ENCODE results near the gene SLC7A5.

The SLC7A5 gene

GRCh38 chr16:87850009-87851006 is 19.0 kb downstream of the SLC7A5 start:
- H3K27ac ChIP-seq (ENCODE audit: low read length): no peak overlapping the region
- H3K27me3 ChIP-seq (ENCODE audit: control insufficient read depth in 1 of 2, insufficient read depth in 2 of 2, low read length in 2 of 2): no peaks in the 10 kb centered on the region
- no peaks in the 10 kb centered on the region for H3K9me3 ChIP-seq (ENCODE audit: control insufficient read depth in 2 of 2, low read length in 2 of 2)
- peaks cover 56% of the 10 kb centered on the region for H3K4me1 ChIP-seq (ENCODE audit: control insufficient read depth, insufficient read depth, low read length)
- peaks cover 3 to 21% of the 10 kb centered on the region in 2 donors for H3K36me3 ChIP-seq (ENCODE audit: control insufficient read depth in 2 of 2, insufficient read depth in 2 of 2, low read length in 2 of 2)
- no peak overlapping the region for H3K4me3 ChIP-seq (ENCODE audit: low read length in 2 of 2)
- no peak overlapping the region for H3K9ac ChIP-seq (ENCODE audit: low read length in 2 of 2)

- H3K4me1 ChIP-seq (ENCODE audit: control insufficient read depth, insufficient read depth, low read length): peaks cover 48% of the 10 kb centered on the region
- H3K36me3 ChIP-seq (ENCODE audit: control insufficient read depth in 2 of 2, insufficient read depth in 2 of 2, low read length in 2 of 2): peaks cover 5 to 21% of the 10 kb centered on the region in 2 donors
- H3K9me3 ChIP-seq (ENCODE audit: control insufficient read depth in 2 of 2, low read length in 2 of 2): no peaks in the 10 kb centered on the region
- H3K4me3 ChIP-seq (ENCODE audit: low read length in 2 of 2): no peak overlapping the region
- H3K27ac ChIP-seq (ENCODE audit: low read length): no peak overlapping the region
- H3K9ac ChIP-seq (ENCODE audit: low read length in 2 of 2): no peak overlapping the region
- no peaks in the 10 kb centered on the region for H3K27me3 ChIP-seq (ENCODE audit: control insufficient read depth in 1 of 2, insufficient read depth in 2 of 2, low read length in 2 of 2)
Measured at GRCh38 chr16:87849419-87850008, 19.8 kb downstream of the SLC7A5 start.

GRCh38 chr16:87848676-87849345 is 20.5 kb downstream of the SLC7A5 start:
- H3K27ac ChIP-seq (ENCODE audit: low read length): no peak overlapping the region
- peaks cover 6 to 21% of the 10 kb centered on the region in 2 donors for H3K36me3 ChIP-seq (ENCODE audit: control insufficient read depth in 2 of 2, insufficient read depth in 2 of 2, low read length in 2 of 2)
- no peak overlapping the region for H3K9ac ChIP-seq (ENCODE audit: low read length in 2 of 2)
- no peaks in the 10 kb centered on the region for H3K27me3 ChIP-seq (ENCODE audit: control insufficient read depth in 1 of 2, insufficient read depth in 2 of 2, low read length in 2 of 2)
- no peaks in the 10 kb centered on the region for H3K9me3 ChIP-seq (ENCODE audit: control insufficient read depth in 2 of 2, low read length in 2 of 2)
- peaks cover 42% of the 10 kb centered on the region for H3K4me1 ChIP-seq (ENCODE audit: control insufficient read depth, insufficient read depth, low read length)
- no peak overlapping the region for H3K4me3 ChIP-seq (ENCODE audit: low read length in 2 of 2)

DNA sequence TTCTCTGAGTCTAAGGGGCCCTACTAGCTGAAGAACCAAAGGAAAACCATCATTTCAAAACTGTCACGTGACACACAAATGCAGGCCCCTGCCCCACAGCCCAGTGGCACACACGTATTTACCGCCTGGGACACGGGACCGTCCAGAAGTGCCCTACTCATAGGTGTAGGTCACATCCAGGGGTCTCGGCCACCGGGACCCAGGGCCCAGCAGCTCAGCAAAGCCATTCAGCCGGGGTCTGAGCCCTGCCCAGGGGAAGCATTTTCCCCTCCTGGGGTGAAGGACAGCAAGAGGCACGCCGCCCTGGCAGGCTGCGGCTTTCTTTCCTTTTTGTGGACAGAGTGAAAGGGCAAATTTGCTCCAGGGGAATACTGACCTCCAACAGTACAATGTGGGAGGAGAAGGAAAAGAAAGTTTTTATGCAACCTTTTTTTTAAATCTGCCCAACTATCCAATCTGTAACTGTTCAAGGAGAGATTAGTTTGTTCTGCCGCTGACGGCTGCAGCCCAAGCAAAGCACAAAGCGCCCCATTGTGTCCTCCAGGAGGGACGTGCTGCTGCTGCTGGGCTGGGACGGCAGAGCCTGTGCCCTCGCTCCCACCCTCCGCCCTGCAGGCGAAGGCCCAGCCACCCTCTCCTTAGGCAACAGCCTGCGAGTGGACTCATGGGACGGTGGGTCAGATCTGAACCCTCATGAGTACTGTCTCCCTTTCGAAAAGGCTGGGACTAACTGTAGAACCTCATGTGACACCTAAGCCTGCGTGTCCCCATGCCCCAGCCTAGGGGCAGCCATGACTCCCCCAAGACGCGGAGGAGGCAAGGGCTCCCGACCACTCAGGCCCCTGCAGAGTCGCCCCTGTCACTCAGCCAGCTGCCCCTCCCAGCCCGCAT is 21.3 kb downstream of the SLC7A5 start:
- Histone ChIP-seq H3K27me3 (ENCODE audit: control insufficient read depth in 1 of 2, insufficient read depth in 2 of 2, low read length in 2 of 2) (no peaks in the 10 kb centered on the region), H3K27ac (ENCODE audit: low read length) (no peak overlapping the region), H3K4me3 (ENCODE audit: low read length in 2 of 2) (no peak overlapping the region), H3K9me3 (ENCODE audit: control insufficient read depth in 2 of 2, low read length in 2 of 2) (no peaks in the 10 kb centered on the region), H3K9ac (ENCODE audit: low read length in 2 of 2) (no peak overlapping the region), H3K4me1 (ENCODE audit: control insufficient read depth, insufficient read depth, low read length) (peaks cover 37% of the 10 kb centered on the region), H3K36me3 (ENCODE audit: control insufficient read depth in 2 of 2, insufficient read depth in 2 of 2, low read length in 2 of 2) (peaks cover 6 to 21% of the 10 kb centered on the region in 2 donors)

DNA sequence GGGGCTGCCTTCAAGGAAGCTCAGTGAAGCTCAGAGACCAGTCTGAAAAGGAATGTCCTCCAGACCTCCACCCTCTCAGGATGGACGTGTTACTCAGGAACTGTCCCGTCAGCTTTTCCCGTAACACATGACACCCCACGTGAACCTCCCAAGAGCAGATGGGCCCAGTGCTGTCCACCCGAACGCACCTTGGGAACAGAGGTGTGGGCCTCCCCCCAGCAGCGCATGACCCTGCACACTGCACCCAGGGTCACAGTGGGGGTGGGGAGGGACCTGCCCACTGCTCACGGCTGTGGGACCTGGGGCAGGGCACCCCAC is 21.9 kb downstream of the SLC7A5 start:
- H3K9me3 ChIP-seq (ENCODE audit: control insufficient read depth in 2 of 2, low read length in 2 of 2): no peaks in the 10 kb centered on the region
- no peak overlapping the region for H3K27ac ChIP-seq (ENCODE audit: low read length)
- H3K36me3 ChIP-seq (ENCODE audit: control insufficient read depth in 2 of 2, insufficient read depth in 2 of 2, low read length in 2 of 2): peaks cover 6 to 21% of the 10 kb centered on the region in 2 donors
- H3K27me3 ChIP-seq (ENCODE audit: control insufficient read depth in 1 of 2, insufficient read depth in 2 of 2, low read length in 2 of 2): no peaks in the 10 kb centered on the region
- no peak overlapping the region for H3K4me3 ChIP-seq (ENCODE audit: low read length in 2 of 2)
- peaks cover 31% of the 10 kb centered on the region for H3K4me1 ChIP-seq (ENCODE audit: control insufficient read depth, insufficient read depth, low read length)
- H3K9ac ChIP-seq (ENCODE audit: low read length in 2 of 2): no peak overlapping the region

DNA sequence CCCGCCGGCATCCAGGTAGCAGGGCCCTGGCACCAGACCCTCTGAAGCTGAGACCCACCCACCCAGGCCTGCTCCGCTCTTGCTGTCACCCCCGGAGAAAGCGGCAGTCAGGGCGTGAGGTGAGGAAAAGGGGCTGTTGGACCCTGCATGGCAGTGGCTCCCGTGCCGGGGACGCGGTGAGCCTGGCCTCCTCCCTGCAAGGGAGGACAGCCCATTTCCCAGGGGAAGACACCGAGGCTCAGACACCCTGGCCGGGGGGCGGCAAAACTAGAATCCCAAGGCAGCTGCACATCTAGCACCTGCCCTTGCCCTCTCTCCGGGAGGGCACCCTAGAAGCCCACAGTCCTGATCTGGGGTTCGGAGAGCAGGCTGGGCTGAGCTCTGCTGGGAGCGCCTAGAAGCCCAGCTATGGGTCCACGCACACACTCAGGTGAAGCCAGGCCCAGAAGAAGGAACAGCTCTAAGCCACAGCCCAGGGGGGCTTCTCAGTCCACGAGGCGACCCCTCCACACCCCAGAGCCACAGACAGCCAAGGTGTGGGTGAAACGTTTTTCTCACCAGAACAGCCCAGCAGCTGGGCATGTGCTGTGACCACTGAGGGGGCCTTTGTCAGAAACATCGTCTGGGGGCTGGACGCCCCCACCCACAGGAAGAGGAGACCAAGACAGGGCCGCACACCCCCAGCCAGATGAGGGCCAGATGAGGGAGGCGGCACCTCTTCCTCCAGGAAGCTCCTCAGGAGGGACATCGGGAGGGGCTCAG is 22.4 kb downstream of the SLC7A5 start:
- peaks cover 6 to 24% of the 10 kb centered on the region in 2 donors for H3K36me3 ChIP-seq (ENCODE audit: control insufficient read depth in 2 of 2, insufficient read depth in 2 of 2, low read length in 2 of 2)
- H3K9me3 ChIP-seq (ENCODE audit: control insufficient read depth in 2 of 2, low read length in 2 of 2): no peaks in the 10 kb centered on the region
- no peak overlapping the region for H3K27ac ChIP-seq (ENCODE audit: low read length)
- no peak overlapping the region for H3K9ac ChIP-seq (ENCODE audit: low read length in 2 of 2)
- H3K4me3 ChIP-seq (ENCODE audit: low read length in 2 of 2): no peak overlapping the region
- H3K27me3 ChIP-seq (ENCODE audit: control insufficient read depth in 1 of 2, insufficient read depth in 2 of 2, low read length in 2 of 2): no peaks in the 10 kb centered on the region
- peaks cover 26% of the 10 kb centered on the region for H3K4me1 ChIP-seq (ENCODE audit: control insufficient read depth, insufficient read depth, low read length)

GRCh38 chr16:87845807-87846619 is 23.3 kb downstream of the SLC7A5 start:
- H3K27me3 ChIP-seq (ENCODE audit: control insufficient read depth in 1 of 2, insufficient read depth in 2 of 2, low read length in 2 of 2): no peaks in the 10 kb centered on the region
- no peak overlapping the region for H3K9ac ChIP-seq (ENCODE audit: low read length in 2 of 2)
- peaks cover 26% of the 10 kb centered on the region for H3K4me1 ChIP-seq (ENCODE audit: control insufficient read depth, insufficient read depth, low read length)
- no peak overlapping the region for H3K4me3 ChIP-seq (ENCODE audit: low read length in 2 of 2)
- H3K9me3 ChIP-seq (ENCODE audit: control insufficient read depth in 2 of 2, low read length in 2 of 2): no peaks in the 10 kb centered on the region
- H3K27ac ChIP-seq (ENCODE audit: low read length): no peak overlapping the region
- H3K36me3 ChIP-seq (ENCODE audit: control insufficient read depth in 2 of 2, insufficient read depth in 2 of 2, low read length in 2 of 2): peaks cover 4 to 24% of the 10 kb centered on the region in 2 donors

- peaks cover 2 to 18% of the 10 kb centered on the region in 2 donors for H3K36me3 ChIP-seq (ENCODE audit: control insufficient read depth in 2 of 2, insufficient read depth in 2 of 2, low read length in 2 of 2)
- no peaks in the 10 kb centered on the region for H3K27me3 ChIP-seq (ENCODE audit: control insufficient read depth in 1 of 2, insufficient read depth in 2 of 2, low read length in 2 of 2)
- no peak overlapping the region for H3K9ac ChIP-seq (ENCODE audit: low read length in 2 of 2)
- no peak overlapping the region for H3K27ac ChIP-seq (ENCODE audit: low read length)
- H3K9me3 ChIP-seq (ENCODE audit: control insufficient read depth in 2 of 2, low read length in 2 of 2): no peaks in the 10 kb centered on the region
- H3K4me1 ChIP-seq (ENCODE audit: control insufficient read depth, insufficient read depth, low read length): peaks cover 21% of the 10 kb centered on the region
- H3K4me3 ChIP-seq (ENCODE audit: low read length in 2 of 2): no peak overlapping the region
Measured at GRCh38 chr16:87845213-87845612, 24.1 kb downstream of the SLC7A5 start.

DNA sequence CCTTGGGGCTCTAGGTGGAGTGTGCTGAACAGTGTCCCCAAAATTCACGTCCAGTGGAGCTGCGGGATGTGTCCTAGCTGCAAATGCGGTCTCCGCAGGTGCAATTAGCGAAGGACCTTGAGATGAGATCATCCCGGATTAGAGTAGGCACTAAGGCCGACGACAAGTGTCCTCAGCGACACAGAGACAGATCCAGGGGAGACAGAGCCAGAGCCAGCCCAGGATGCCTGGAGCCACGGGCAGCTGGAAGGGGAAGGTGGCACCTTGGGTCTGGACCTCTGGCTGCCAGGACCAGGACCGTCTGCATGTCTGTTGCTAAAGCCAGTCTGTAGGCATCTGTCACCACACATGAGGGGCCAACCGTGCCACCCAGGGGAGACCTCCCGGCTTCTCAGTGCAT is 24.5 kb downstream of the SLC7A5 start:
- Histone ChIP-seq H3K9ac (ENCODE audit: low read length in 2 of 2) (no peak overlapping the region), H3K4me1 (ENCODE audit: control insufficient read depth, insufficient read depth, low read length) (peaks cover 17% of the 10 kb centered on the region), H3K9me3 (ENCODE audit: control insufficient read depth in 2 of 2, low read length in 2 of 2) (no peaks in the 10 kb centered on the region), H3K27me3 (ENCODE audit: control insufficient read depth in 1 of 2, insufficient read depth in 2 of 2, low read length in 2 of 2) (no peaks in the 10 kb centered on the region), H3K4me3 (ENCODE audit: low read length in 2 of 2) (no peak overlapping the region), H3K27ac (ENCODE audit: low read length) (no peak overlapping the region), H3K36me3 (ENCODE audit: control insufficient read depth in 2 of 2, insufficient read depth in 2 of 2, low read length in 2 of 2) (peaks cover 4 to 22% of the 10 kb centered on the region in 2 donors)

All from stomach smooth muscle (tissue), 2 donors.